GM18867 (cell line): ENCODE data around the gene CADPS2.
"Not testable (repeated sequence)": the region's sequence is repeated elsewhere in the genome, so short reads cannot be mapped to it uniquely, and the experiment has no call there.

ENCODE experiments used
- ATAC-seq: cut with Tn5 transposase; IDR thresholded peaks from one replicate; pipeline ENCODE4 v1.9.1; 2021; ENCODE audit warnings: mild to moderate bottlenecking, moderate library complexity; ENCODE audit not compliant: unreplicated experiment

The CADPS2 gene

DNA sequence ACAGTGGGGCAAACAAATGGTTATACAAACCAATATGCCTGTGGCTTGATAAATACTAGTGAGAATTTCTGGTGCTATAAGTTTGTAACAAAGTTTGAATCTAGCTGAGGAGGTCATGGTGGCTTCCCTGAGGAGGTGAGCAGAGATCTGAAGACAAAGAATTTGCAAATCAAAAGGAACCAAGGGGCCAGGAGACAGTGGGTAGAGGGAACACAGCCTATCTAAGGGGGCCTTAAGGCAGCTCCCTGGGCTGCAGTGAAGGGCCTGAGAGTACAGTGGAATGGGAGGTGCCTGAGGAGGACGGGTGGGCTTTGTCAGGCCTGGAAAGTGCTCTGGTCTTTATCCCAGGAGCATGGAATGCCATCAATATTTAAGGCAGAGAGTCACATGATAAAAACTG, 209.1 kb downstream of the CADPS2 start:
- ATAC-seq: no peak

DNA sequence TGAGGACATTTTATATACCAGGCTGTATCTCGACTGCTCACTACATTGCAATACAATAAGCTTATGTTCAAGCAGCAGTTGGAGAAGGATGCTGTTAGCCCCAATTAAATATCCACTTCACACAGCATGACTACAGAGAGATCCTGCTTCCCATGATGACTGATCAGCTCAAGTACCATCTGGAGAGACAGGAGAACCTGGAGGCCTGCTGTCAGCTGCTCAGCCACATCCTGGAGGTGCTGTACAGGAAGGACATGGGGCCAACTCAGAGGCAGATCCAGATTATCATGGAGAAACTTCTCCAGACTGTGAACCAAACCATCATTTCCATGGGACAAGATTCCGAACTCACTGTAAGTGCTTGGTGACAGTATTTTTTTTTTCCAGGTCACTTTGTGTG, 209.8 kb downstream of the CADPS2 start:
- no peak for ATAC-seq

DNA sequence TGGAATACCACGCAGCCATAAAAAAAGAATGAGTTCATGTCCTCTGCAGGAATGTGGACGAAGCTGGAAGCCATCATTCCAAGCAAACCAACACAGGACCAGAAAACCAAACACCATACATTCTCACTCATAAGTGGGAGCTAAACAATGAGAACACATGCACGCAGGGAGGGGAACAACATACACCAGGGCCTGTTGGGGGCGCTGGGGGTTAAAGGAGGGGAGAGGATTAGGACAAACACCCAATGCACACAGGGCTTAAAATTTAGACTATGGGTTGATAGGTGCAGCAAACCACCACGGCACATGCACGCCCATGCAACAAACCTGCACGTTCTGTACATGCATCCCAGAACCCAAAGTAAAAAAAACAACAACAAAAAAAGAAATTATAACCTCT, 210.6 kb downstream of the CADPS2 start:
- no peak for ATAC-seq

DNA sequence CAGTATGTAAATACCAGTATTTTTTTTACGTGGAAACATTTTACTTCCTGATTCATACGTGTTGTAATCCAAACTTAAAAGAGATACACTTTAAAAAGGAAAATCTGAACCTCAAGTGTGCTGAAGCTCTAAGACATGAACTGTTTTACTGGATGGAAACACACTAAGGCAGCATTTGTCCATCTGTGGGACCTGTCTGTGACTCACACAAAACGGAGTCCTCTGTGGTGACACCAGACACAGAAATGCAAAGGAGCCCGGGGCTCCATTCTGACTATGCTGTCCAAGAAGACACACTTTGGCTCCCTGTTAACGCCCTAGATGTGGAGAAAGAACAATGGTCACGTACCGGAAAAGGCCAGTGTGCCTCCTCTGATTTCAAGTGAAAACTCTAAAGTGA, 211.2 kb downstream of the CADPS2 start:
- ATAC-seq: no peak

DNA sequence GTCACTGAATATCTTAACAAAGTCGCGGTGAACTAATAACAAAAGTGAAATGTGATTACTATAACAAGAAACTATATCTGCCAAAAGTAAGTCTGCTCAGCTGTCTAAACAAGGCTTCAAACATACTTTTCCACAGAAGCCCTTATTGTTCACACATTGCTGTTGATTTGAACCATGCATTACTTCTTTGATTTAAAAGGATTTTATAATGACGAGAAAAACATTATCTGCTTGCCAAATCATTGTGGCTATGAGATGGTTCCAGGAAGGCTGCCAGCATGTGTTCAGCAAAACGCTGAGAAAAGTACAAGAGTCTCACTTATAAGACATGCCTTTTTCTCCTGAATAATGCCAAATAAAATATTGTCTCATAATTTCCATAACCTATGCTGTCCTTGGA, 211.8 kb downstream of the CADPS2 start:
- no peak for ATAC-seq

DNA sequence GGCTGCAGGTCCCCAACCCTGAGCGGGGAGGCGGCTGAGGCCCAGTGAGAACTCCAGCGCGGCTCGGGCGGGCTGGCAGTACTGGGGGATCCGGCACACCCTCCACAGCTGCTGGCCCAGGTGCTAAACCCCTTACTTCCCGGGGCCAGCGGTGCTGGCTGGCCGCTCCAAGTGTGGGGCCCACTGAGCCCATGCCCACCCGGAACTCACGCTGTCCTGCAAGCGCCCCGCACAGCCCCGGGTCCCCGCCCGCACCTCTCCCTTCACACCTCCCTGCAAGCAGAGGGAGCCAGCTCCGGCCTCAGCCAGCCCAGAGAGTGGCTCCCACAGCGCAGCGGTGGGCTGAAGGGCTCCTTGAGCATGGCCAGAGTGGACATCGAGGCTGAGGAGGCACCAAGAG, 212.3 kb downstream of the CADPS2 start:
- no peak for ATAC-seq

DNA sequence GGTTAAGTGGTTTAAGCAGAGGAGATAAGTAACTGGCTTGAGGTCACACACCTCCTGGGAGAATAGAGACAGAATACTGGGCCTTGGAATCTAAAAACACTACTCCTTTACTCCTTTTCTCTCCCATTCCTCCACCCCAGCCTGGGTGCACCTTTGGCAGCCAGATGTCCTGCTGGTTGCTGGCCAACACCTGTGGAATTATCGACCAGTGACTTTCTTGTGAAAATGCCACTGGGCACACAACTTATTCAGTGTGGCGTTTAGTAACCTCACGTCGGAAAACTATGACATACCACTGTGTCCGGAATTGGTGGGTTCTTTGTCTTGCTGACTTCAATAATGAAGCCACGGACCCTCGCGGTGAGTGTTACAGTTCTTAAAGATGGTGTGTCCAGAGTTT, 213.7 kb downstream of the CADPS2 start:
- ATAC-seq: no peak

DNA sequence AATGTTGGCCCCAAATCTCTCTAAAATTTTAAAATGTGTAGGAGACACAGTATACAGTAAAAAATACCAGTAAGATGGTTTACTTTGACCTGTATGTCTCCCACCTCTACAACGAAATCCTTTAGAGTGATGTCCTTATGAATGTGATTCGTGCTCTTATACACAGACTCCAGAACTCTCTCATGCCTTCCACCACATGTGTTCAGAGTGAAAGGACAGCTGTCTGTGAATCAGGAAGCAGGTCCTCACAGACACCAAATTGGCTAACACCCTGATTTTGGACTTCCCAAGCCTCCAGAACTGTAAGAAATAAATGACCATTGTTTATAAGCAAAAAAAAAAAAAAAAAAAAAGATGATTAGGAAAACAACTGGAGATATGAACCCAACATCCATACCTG, 222.5 kb downstream of the CADPS2 start:
- no peak for ATAC-seq

DNA sequence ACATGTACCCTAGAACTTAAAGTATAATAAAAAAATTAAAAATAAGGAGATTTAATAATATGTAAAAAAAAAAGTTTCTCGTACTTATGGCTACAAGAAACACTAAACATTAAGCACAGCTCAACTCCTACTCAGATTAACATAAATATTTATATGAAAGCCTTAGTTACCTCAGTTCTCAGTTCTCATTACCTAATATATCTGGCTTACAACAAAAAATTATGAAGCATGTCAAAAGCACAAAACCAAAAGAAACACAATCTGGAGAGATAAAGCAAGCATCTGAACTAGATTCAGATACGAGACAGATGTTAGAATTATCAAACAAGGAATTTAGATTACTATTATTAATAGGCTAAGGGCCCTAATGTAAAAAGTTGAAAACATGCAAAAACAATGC, 227.4 kb downstream of the CADPS2 start:
- no peak for ATAC-seq

DNA sequence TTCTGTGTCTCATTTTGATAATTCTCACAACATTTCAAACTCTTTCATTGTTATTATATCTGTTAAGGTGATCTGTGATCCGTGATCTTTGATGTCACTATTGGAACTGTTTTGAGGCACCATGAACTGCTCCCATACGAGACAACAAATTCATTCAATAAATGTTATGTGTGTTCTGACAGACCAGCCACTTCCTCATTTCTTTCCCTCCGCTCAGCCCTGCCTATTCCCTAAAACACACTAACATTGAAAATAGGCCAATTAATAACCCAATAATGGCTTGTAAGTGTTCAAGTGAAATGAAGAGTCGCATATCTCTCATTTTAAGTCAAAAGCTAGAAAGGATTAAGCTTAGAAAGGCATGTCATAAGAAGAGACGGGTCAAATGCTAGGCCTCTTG, 232.6 kb downstream of the CADPS2 start:
- ATAC-seq: no peak

DNA sequence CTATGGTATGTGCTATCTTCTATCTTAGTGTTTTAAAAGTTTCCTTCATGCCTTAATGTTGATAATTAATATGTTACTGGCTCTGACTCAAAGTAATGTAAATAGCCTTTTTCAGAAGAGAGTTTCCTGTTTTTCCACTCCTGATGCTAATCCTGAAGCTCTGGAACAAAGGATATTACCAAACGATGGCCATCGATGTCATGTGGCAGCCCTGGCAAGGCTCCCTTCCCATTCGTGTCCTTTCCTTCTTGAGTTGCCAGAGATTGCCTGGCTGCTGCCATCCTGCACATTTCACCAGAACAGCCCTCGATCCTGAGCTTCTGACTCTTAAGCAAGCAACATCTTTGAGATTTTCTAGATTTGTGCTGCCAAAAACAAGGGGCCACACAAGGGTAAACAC, 233.4 kb downstream of the CADPS2 start:
- no peak for ATAC-seq

DNA sequence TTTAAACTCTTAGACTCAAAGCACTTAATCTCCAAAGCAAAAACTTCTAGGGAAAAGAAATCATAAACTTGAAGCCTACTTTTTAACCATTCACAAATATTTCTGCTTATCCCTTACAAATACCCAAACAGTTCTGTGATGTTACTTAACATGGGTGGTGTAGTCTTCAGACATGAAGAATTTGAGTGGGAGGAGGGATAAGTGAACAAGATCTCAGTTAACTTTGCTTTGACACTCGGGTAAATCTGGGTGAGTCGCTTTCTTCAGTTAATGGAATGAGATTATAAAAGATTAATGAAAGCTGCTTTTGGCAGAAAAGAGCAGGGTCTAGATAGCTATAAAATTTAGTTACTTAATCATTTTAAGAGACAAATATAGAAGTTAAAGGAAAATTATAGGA, 234.8 kb downstream of the CADPS2 start:
- ATAC-seq: no peak

DNA sequence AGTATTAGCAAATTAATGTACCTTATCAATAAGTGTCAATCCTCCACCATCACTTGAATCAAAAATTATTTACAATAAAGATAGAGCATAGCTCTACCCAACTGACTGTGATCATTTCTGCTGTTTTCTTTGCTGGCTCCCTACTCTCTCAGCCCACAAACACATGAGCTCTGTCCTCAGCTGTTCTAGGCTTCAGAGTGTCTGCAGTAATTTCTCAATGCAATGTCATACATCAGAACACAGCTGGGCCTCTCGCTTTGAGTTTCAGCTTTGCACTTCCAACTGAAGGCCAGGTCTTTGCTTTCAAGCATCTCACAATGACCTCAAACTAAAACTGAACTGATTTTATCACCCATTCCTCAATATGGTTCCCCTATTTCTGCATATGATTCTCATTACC, 243.0 kb downstream of the CADPS2 start:
- ATAC-seq: no peak

DNA sequence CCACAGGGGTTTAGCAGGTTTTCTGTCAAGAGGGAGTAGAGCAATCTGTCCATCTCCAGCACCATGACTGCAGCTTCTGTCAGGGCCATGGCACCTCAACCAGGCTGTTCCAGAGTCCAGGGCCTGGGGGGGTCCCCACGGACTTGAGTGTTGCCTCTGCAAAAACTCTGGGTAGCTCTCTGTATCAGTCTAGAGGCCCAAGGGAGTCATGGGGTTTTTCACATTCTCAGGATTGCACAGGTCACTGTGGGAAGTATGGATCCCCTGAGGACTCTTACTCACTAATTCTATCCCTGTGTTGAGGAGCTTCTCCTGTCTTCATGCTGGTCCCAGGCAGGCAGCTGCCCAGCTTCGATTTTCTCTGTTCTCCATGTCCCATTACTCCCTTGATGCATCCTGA, 247.8 kb downstream of the CADPS2 start:
- no peak for ATAC-seq

DNA sequence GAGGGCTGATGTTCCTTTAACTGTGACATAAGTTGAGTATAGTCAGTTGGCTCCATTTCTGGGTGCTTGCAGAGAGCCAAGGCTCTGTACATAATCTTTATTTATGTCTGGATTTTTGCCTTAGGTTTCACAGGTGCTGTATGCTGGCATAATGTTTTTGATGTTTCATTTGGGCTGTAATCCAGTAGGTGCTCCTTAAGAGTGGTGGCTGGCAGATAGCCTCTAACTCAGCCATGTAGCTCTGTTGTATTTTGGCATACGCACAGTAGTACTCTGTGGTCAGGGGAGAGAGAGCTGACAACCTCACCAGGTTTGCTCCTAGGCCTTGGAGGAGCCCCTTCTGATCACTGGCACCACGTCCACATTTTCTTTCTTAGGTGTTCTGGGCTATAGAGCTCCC, 248.5 kb downstream of the CADPS2 start:
- ATAC-seq: no peak

DNA sequence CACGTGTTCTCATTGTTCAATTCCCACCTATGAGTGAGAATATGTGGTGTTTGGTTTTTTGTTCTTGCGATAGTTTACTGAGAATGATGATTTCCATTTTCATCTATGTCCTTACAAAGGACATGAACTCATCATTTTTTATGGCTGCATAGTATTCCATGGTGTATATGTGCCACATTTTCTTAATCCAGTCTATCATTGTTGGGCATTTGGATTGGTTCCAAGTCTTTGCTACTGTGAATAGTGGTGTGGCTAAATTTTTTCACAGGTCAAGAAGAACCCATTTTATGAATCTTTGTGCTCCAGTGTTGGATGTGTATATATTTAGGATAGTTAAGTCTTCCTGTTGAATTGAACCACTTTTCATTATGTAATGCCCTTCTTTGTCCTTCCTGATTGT, 250.8 kb downstream of the CADPS2 start:
- not testable (repeated sequence) for ATAC-seq

DNA sequence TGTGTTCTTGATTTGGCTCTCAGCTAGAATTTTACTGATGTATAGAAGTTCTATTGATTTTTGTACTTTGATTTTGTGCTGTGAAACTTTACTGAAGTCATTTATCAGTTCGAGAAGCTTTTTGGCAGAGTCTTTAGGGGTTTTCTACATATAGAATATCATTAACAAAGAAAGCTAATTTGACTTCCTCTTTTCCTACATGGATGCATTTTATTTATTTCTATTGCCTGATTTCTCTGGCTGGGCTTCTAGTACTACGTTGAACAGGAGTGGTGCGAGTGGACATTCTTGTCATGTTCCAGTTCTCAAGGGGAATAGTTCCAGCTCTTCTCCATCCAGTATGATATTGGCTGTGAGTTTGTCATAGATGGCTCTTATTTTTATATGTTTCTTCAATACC, 252.8 kb downstream of the CADPS2 start:
- ATAC-seq: no peak

DNA sequence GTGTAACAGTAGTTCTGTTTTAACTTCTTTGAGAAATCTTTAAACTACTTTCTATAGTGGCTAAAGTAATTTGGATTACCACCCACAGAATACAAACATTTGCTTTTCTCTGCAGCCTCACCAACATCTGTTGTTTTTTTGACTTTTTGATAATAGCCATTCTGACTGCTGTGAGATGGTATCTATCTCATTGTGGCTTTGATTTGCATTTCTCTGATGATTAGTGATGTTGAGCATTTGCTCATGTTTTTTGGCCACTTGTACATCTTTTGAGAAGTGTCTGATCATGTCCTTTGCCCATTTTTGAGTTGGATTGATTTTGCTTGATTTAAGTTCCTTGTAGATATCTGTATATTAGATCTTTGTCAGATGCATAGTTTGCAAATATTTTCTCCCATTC, 254.0 kb downstream of the CADPS2 start:
- no peak for ATAC-seq

DNA sequence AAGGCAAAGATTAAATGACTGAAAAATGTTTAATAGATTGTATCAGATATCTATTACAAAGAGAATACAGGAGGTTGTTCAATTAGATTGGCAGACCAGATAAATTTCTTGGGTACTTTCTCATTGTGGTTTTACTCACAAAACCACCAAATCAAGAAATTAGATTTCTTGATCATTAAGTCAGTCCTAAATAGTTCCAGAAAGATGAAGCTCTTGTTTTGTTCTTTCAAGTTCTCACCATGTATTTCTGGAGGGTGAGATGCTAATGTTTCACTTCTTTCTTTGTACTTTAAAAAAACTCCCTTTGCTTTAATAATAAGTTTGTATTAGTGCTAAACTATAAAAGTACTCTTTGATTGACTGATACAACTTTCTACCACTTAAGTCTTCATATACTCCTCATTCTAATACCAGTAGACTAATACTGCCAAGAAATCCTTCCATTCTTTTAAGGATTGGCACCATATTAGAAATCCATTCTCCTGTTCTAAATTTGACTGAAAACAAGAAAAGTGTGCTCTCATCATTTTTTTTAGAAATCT, 256.8 kb downstream of the CADPS2 start:
- ATAC-seq: no peak

DNA sequence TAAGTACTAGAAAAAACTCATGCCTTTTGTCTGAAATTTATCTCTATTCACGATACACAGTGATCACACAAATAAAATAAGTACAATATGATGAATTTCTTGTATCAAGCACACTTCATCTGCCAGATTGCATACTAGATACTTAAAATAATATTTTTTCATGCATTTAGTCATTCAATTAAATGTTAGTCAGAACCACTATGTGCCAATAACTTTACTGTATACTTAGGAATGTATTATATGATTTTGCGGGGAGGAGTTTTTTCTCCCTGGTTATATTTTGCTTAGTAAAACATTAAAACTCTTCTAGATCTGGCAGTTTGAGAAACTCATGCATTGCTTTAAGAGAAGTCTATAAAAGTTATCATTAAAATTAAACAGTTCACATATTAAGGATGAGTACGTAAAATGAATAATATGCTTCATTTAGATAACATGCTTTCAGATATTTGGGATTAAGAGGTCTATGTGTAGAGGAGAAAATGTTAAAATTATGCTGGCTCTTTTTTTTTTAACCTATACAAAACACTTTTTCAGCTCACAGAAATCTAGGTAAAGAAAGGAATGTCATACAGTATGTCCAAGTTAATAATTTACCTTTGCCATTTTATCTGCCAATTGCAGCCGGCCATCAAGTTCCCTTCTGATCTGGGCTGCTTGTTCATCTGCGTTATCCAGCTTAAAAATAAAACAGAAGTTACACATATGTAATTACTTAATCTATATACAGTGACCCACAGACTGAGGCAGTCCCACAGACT, 257.4 kb downstream of the CADPS2 start:
- ATAC-seq: no peak

DNA sequence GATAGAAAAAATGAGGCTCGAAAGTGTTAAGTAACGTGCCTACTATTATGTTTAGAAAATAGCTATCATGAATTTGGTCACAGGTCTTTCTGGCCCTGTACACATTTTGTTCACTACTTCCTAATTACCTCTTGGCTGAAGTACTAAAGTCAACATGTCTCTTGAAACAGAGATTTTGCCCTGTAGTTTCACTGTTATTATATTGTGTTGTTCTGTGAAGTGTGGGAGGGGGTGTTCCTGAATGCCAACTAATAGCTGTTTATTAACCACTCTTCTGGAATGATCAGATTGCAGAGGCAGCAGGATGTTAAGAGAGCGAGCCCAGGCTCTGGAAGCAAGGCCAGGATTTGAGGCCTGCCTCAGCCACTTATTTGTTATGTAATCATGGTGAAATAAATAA, 259.5 kb downstream of the CADPS2 start:
- ATAC-seq: no peak

DNA sequence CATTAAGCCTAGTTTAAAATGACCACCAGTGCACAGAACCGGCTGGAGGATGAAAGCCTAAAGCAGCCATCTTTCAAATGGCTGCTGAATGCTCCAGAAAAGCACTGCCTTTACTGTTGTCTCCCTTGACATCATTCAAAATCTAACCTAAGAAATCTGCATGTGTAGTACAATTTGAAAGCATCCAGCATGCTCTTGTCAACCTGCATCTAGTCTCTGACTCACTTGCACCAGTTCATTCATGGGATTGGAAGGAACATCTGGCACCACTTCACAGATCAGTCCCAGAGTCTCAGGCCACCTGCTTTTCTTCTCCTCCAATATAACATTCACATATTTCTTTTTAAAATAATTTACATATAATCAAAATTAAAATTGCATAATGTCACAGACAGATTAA, 263.6 kb downstream of the CADPS2 start:
- ATAC-seq: no peak

DNA sequence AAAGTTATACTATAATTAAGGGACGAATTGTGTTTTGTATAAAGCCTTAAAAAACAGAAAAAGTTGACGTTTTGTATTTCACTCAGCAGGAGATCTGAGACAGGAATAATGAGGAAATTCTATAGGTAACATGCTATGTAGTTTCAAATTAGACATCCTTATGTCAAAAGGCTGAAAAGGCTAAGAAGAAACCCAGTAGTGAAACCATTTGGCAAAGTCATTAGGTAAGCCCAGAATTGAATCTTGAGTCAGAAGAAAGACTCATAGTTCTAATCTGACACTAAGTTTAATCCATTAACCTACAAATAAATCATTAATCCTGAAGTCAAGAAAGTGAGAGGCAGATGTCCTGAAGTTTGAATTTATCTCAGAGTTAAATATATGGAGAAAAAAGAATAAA, 266.6 kb downstream of the CADPS2 start:
- no peak for ATAC-seq
